Posterior cingulate gyrus (tissue), 11 donors: ENCODE results near the gene SGPL1.

ENCODE experiments used
- DNase-seq, 10 donors: peaks; one replicate each; pipeline versions ENCODE4 v3.0.0 to v3.0.0-alpha.2; 2020 to 2021; ENCODE audit warnings: mixed read lengths in 3 of 10
- intact Hi-C: fragments of 100-400 bp; cut with DNase I; formaldehyde crosslinking; loops from one replicate; pipeline ENCODE4 v1.15.1; 2023

The SGPL1 gene

GRCh38 chr10:70866424-70866823, 50.7 kb downstream of the SGPL1 start:
- no peak for DNase-seq
- intact Hi-C loops, result no loop called here

- intact Hi-C loops, result loop anchor here (5.0 kb wide), 1 partner anchor 325 kb away; no protein-coding TSS in a partner anchor
- no peak for DNase-seq
Observed at GRCh38 chr10:70872291-70872690, 56.5 kb downstream of the SGPL1 start.

- intact Hi-C loops, result loop anchor here (5.0 kb wide), 1 partner anchor 327 kb away; no protein-coding TSS in a partner anchor
- no peak for DNase-seq
Observed at GRCh38 chr10:70874061-70874460, 58.3 kb downstream of the SGPL1 start.

- peak in 1 of 10 donors; percentile 53 for DNase-seq
- intact Hi-C loops, result no loop called here
Observed at GRCh38 chr10:70879207-70879606, 63.5 kb downstream of the SGPL1 start.

GRCh38 chr10:70880077-70880534, 64.4 kb downstream of the SGPL1 start:
- intact Hi-C loops, result loop anchor here (1.0 to 5.0 kb wide), 4 partner anchors 65 to 418 kb away; partner anchors contain the start of gene SGPL1
- peak; percentile 60 to 97 (median 84) for DNase-seq

GRCh38 chr10:70884741-70885140, 69.0 kb downstream of the SGPL1 start:
- intact Hi-C loops, result loop anchor here (5.0 kb wide), 1 partner anchor 422 kb away; no protein-coding TSS in a partner anchor
- DNase-seq, result no peak

- DNase-seq, result peak in 1 of 10 donors; percentile 19
- intact Hi-C loops, result no loop called here
Observed at GRCh38 chr10:70885481-70885880, 69.7 kb downstream of the SGPL1 start.

GRCh38 chr10:70885931-70886903, 70.5 kb downstream of the SGPL1 start:
- peak in 1 of 10 donors; percentile 52 for DNase-seq
- intact Hi-C loops, result no loop called here

GRCh38 chr10:70886921-70887665, 71.3 kb downstream of the SGPL1 start:
- intact Hi-C loops, result no loop called here
- DNase-seq, result peak in 1 of 10 donors; percentile 59

- intact Hi-C loops, result no loop called here
- peak; percentile 25 to 94 (median 58) for DNase-seq
Observed at GRCh38 chr10:70887804-70888800, 72.4 kb downstream of the SGPL1 start, which contains the start of gene PCBD1. TSS of gene PCBD1 (minus strand) at chr10:70888565. CDS start at chr10:70888533, 32 bp downstream.

GRCh38 chr10:70889291-70889690, 73.5 kb downstream of the SGPL1 start:
- intact Hi-C loops, result no loop called here
- DNase-seq, result no peak

GRCh38 chr10:70890917-70891431, 75.2 kb downstream of the SGPL1 start:
- intact Hi-C loops, result no loop called here
- peak in 9 of 10 donors; percentile 36 to 93 (median 52) for DNase-seq

GRCh38 chr10:70891627-70892026, 75.9 kb downstream of the SGPL1 start:
- peak in 1 of 10 donors; percentile 19 for DNase-seq

GRCh38 chr10:70892631-70893030, 76.9 kb downstream of the SGPL1 start:
- intact Hi-C loops, result no loop called here
- no peak for DNase-seq

More at GRCh38 chr10:70891627-70892026, 75.9 kb downstream of the SGPL1 start:
- intact Hi-C loops, result no loop called here

GRCh38 chr10:70893227-70894006, 77.7 kb downstream of the SGPL1 start:
- DNase-seq, result peak in 1 of 10 donors; percentile 34
- intact Hi-C loops, result no loop called here

GRCh38 chr10:70894416-70894815, 78.7 kb downstream of the SGPL1 start:
- DNase-seq, result peak in 1 of 10 donors; percentile 27
- intact Hi-C loops, result no loop called here

GRCh38 chr10:70896551-70896950, 80.8 kb downstream of the SGPL1 start:
- intact Hi-C loops, result no loop called here
- DNase-seq, result no peak

GRCh38 chr10:70898687-70899086, 82.9 kb downstream of the SGPL1 start:
- intact Hi-C loops, result no loop called here
- no peak for DNase-seq
